ENCODE measurements around the gene ATP5F1E.

DNA sequence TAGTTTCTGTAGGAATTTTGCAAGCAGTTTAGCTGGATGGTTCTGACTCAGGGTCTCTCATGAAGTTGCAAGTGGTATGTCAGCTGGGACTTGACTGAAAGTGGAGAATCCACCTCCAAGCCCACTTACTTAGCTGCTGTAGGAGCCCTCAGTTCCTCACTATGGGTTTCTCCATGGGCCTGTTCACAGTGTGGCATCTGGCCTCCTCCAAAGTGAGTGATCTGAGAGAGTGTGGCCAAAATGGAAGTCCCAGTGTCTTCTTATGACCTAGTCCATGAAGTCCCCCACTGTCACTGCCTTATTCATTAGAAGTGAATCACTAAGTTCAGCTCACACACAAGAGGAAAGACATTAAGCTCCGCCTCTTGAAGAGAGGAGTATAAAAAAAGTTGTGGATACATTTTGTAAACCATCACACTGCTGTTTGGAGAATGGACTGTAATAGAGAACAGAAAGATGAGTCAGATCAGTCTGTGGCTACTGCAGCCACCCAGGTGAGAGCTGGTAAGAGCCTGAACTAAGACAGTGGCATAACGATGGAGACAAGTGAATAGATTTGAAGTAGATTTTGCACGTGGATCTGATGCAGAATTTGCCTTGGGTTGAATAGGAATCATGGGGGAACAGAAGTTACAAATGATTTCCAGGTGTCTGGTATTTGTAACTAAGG is 55.9 kb downstream of the ATP5F1E start:
- TF ChIP-seq, protein P1, sequence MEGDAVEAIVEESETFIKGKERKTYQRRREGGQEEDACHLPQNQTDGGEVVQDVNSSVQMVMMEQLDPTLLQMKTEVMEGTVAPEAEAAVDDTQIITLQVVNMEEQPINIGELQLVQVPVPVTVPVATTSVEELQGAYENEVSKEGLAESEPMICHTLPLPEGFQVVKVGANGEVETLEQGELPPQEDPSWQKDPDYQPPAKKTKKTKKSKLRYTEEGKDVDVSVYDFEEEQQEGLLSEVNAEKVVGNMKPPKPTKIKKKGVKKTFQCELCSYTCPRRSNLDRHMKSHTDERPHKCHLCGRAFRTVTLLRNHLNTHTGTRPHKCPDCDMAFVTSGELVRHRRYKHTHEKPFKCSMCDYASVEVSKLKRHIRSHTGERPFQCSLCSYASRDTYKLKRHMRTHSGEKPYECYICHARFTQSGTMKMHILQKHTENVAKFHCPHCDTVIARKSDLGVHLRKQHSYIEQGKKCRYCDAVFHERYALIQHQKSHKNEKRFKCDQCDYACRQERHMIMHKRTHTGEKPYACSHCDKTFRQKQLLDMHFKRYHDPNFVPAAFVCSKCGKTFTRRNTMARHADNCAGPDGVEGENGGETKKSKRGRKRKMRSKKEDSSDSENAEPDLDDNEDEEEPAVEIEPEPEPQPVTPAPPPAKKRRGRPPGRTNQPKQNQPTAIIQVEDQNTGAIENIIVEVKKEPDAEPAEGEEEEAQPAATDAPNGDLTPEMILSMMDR (IDR thresholded peaks at IDR 0.05; ENCODE audit: insufficient read depth, low read depth, low read length), result no peak
- TF ChIP-seq EZH2 (IDR thresholded peaks at IDR 0.05; ENCODE audit: insufficient read depth, low read length), result no peak

Measured in astrocyte (in vitro differentiated cells and primary cell).